Measurements from ENCODE around the gene IRF8.
"Not testable (repeated sequence)": the region's sequence is repeated elsewhere in the genome, so short reads cannot be mapped to it uniquely, and the experiment has no call there.

The IRF8 gene, protein sequence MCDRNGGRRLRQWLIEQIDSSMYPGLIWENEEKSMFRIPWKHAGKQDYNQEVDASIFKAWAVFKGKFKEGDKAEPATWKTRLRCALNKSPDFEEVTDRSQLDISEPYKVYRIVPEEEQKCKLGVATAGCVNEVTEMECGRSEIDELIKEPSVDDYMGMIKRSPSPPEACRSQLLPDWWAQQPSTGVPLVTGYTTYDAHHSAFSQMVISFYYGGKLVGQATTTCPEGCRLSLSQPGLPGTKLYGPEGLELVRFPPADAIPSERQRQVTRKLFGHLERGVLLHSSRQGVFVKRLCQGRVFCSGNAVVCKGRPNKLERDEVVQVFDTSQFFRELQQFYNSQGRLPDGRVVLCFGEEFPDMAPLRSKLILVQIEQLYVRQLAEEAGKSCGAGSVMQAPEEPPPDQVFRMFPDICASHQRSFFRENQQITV

DNA sequence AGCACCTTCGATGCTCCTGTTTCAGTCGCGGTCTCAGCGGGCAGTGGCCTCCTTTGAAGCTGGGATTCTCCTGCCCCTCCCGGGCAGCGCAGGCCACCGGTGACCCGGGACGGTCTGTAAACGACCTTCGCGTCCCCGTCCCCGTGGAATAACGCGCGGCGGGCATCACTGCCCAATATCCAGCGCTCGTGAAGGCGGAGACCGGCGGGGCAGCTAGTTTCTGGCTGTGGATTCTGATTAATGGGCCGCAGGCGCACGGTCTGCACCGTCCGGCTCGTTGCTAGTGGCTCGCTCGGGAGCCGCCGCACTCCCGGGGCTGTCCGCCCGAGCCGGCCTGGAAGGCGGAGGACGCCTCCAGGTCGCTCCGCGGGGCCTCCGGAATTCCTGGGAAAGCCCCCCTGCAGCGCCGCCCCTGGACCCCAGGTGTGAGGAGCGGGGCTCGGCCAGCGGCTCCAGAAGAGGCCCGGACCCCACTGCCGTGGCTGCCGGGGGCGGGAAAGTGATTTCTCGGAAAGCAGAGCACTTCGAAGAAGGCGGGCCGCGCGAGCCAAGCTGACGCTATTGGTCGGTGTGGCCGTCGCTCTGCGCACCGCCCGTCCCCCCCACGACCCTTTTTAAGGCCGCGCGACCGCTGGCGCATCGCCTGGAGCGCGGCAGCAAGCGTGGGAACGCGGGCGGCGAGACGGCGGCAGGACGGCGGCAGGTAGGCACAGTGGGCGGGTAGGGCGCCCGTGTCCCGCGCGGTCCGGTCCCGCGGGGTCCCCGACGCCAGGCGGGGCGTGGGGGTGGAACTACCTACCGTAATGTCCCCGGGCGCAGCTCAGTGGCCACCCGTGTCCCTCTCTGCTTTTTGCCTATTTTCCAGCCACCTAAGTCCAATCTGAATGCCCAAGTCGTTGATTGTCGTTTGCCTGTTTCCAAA lies at the start of gene IRF8:
Gene IRF8 (plus strand): TSS at position 642 of the 922 bp plus-strand sequence. CDS start 3,854 bp downstream, outside the sequence.
- DNase-seq (ENCODE audit: low spot score), result peak; percentile 68

DNA sequence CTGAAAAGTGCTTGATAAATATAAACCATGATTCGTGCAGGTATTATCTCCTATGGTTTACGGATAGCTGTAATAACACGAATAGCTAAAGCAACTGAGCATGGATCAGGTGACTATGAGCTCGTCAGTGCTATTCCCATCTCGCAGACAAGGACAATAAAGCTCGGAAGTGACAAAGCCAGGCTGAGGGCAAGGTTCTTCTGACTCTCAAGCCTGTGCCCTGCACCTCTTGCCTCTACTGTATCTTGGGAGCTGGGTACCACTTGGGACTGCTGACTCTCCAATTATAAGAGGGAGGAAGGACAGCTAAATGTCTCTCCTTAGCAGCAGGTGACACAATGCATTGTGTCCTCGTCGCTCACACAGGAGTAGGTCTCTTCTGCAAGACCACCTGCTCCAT lies 49.6 kb upstream of the IRF8 start:
- no peak for DNase-seq (ENCODE audit: low spot score)

DNA sequence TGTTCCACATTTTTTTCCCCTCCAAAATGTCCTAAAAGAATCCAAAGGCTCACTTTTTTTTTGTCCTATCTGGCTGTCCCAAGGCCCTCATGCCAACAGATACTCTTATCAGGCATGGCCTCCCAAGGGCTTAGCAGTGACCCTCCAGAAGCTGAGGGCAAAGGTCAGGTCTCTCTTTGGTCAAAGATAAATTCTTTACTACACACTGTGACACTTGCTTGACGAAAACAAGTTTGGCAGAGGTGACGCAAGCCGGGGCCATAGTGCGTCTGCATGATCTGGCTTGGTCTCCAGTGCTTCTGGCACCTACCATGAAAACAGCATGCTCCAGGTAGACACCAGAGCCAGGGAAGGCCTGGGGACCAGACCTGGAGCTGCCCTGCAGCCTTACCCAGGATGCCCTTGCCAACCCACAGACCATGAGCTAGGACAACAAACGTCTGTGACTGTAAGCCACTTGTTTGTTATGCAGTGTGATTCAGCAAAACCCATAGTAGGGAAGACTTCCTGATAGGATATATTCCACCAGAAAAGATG lies 48.5 kb upstream of the IRF8 start:
- no peak for DNase-seq (ENCODE audit: low spot score)

DNA sequence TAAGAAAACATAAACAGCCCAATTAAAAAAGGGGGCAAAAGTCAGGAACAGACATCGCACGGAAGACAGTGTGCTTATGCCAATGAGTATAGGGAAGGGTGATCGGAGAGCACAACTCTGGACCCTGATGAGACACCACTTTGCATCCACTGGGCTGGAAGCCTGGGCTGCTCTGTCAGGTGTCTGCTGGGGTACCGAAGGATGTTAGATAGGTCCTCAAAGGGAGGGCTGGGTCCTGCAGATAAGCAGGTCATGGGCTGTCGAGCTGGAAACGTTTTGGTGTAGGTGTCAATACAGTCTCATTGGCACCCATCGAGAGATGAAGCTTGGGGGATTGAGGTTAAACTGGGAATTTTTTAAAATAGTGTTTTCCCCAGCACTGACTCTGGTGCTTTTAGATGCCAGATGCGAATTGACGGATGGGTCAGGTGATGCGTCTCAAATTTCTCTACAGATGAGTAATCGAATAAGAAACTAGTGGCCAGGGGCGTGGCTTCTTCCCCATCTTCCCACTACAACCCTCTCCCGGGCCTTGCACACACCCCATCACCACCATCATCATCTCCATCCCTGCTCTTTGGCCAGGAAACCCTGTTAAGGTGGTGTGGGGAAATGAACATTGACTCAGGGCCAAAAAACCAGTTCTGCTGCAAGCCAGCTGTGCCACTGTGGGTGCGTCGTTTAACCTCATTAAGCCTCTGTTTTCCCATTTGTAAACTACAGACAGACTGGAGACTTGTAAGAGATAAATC lies 47.8 kb upstream of the IRF8 start:
- no peak for DNase-seq (ENCODE audit: low spot score)

DNA sequence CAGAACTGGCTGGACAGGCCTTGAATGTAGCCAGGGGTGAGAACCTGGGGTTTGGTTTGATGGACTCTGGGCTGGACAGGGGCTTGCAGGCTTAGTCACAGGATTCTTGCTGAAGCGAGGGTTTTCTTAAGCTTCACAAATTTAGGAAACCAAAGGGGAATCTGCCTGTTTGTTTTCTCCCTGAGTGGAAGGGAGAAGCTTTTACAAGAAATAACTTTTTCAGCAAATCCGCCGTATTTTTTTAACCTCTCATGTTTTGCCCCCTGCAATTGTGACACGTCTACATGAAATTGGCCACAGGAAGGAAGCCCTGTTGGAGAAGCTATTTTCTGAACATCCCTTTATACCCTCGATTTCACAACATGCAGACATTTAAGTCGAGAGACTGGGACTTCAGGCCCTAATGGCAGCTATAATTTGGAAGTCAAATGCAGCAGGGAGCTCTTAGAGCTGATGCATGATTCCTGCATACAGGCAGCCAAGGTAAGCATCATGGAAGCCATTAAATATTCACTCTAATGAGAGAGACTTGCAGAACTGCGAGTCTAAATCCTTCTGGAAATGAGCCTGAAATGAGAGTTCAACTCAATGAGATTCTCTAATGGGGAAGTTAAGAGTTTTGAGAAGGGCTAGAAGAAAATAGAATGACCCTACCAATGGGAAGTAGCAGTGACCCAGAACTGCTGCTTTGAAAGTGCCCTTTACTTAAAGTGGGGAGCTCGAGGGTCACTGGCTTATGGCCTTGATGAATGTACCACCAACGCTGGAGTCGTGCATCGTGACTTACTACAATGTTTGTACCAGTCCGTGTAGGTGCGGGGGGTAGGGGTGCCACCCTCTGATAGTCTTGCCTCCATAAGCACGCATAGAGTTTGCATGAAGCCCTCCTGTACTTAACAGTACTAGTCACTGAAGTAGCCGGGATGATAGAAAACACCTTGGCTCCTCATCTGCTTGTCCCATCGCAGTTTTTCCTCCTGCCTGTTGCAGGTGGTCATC lies 45.1 kb upstream of the IRF8 start:
- DNase-seq (ENCODE audit: low spot score), result no peak

DNA sequence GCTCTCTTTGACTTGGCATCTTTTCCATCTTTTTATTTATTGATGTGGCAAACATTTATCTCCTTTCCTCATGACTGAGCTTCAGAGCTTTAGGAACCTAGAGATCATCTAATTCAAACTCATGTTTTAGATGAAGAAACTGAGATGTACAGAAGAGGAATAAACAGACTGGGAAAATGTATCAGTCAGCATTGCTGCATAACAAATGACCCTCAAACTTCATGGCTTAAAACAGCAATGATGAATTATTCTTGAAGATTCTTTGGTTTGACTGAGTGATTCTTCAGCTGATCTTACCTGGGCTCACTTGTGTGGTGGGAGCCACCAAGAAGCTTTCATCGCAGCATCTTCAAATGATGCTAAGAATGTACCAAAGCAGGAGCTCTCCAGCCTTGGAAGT lies 44.0 kb upstream of the IRF8 start:
- DNase-seq (ENCODE audit: low spot score), result no peak

DNA sequence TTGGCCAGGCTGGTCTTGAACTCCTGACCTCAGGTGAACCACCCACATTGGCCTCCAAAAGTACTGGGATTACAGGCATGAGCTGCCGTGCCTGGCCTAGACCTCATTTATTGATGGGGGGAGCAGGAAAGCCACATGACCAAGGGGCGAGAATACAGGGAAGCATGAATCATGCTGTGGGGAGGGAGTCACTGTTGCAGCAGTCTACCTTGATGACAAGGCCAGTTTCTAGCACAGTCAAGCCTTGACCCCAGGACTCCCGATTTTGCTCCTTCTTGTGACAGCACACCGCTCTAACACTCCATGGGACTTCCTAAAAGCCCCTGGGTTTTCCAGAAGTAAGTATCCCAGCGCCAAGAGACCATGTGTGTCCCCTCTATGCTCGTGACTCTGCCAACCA lies 42.9 kb upstream of the IRF8 start:
- no peak for DNase-seq (ENCODE audit: low spot score)

DNA sequence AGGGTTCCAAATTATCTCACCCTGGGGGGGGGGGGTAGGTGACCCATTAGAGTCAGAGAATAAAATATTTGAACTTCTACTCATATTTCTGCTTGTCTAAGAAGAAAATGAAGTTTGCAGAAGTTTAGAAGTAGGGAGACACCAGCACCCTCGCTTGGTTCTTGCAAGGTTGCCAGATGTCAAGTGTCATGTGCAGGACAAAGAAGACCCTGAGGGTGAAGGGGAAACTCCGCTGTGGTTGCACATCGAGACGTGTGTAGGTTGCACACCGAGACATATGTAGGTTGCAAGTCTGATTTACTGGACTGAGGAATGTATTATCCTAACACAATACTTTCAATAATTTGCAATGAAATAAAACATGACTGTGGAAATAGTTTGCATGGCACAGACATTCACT lies 42.4 kb upstream of the IRF8 start:
- DNase-seq (ENCODE audit: low spot score), result no peak

DNA sequence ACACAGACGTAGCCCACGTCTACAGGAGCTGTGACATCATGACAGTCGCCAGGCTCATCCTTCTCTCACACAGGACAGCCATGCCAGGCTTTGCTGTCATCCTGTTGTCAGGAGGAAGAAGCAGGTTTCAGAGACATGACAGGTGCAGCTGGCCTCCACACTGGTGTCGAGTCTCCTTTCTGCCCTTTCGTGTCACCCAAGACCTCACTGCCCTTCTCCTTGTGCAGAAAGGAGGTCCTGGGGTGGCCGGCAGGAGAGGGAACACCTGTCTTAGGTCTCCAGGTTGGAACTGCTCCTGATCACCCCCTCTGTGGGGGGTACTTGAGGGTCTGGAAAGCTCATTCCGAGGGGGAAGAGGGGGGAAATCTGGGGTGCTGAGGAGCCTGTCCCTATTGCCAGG lies 41.6 kb upstream of the IRF8 start:
- no peak for DNase-seq (ENCODE audit: low spot score)

DNA sequence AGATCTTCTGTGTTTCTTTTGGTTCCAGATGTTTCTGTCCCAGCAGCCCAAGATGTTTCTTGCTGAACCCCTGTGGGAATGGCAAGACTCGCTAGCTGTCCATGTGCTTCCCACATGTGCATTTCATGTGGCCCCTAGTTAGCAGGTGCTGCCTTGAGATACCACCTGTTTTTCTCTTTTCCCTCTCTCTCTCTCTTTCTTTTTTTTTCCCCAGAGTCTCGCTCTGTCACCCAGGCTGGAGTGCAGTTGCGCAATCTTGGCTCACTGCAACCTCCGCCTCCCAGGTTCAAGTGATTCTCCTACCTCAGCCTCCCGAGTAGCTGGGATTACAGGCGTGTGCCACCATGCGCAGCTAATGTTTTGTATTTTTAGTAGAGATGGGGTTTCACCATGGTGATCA lies 40.4 kb upstream of the IRF8 start:
- DNase-seq (ENCODE audit: low spot score), result not testable (repeated sequence)

DNA sequence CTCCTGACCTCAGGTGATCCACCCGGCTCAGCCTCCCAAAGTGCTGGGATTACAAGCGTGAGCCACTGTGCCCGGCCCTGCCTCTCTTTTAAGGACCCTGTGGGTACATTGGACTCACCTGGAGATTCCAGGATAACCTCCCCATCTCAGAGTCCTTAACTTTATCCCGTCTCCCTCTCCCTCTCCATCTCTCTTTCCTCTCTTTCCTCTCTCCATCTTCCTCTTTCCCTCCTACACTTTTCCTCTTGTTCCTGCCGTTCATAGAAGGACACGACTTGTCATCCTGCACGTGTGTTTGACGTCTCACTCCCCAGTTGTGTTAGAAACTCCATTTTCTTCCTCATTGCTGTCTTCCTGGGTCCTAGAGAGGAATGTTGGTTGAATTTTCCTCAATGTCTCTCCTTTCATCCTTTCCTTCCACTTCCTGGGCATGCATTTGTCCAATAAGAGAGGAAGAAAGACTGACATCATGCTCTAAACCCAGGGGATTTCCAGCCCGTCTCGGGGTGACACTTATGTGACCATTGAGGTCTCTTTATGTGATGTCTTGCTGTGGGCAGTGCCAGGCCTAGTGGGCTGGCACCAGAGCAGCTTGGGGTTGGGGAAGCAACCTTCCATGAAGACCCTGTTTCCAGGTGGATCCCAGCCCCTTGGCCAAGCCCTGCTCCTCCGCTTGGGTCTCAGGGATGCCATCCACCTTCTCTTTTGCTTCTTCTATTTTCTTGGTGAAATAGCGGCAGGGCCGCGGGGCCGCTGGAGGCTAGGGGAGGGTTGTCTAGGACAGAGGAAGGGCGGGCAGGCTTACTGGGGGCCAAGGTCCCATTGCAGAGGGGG lies 39.8 kb upstream of the IRF8 start:
- DNase-seq (ENCODE audit: low spot score), result no peak

DNA sequence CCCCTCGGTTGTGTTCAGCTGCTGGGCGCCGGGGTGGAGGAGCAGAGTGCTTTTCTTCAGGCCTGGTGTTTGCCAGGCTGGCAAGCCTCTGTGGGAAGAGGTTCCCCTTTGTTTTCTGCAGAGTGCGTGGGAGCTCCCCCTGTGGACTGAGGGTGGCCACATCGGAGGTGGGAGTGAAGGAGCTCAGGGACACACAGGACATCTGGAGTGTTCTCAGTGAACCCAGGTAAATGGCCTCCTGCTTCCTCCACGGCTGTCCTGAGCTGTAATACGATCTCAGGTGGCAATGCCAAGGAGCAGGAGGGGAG lies 39.2 kb upstream of the IRF8 start:
- no peak for DNase-seq (ENCODE audit: low spot score)

DNA sequence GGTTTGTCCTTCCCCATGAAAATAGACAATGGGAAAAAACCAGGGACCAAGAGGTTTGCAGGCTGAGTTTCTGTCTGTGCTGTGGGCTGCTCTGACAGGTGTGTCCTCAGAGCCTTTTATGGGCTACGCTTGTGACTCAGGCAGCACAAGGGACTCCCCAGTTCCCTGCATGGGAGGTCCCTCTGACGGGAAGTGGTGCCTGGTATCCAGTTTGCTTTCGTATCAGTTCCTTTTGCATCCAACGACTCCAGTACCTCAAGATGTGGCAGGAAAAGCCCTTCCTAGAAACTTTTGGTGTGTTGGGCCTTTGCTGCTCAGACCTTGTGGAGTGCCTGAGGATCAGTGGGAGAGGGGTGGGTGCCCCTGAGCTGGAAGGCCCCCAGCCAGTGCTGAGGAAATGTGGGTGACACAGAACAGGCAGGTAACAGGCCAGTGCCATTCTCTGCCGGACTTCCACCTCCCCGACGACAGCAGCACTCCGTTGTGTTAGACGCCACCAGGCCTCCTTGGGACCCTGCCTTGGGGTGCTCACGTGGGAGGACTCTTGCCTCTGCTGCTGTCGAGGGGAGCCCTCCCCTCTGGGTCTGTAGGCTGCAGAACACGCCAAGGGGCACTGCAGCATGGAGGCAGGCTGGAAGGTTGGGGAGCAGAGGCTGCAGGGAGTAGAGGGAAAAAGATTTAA lies 38.4 kb upstream of the IRF8 start:
- DNase-seq (ENCODE audit: low spot score), result no peak

DNA sequence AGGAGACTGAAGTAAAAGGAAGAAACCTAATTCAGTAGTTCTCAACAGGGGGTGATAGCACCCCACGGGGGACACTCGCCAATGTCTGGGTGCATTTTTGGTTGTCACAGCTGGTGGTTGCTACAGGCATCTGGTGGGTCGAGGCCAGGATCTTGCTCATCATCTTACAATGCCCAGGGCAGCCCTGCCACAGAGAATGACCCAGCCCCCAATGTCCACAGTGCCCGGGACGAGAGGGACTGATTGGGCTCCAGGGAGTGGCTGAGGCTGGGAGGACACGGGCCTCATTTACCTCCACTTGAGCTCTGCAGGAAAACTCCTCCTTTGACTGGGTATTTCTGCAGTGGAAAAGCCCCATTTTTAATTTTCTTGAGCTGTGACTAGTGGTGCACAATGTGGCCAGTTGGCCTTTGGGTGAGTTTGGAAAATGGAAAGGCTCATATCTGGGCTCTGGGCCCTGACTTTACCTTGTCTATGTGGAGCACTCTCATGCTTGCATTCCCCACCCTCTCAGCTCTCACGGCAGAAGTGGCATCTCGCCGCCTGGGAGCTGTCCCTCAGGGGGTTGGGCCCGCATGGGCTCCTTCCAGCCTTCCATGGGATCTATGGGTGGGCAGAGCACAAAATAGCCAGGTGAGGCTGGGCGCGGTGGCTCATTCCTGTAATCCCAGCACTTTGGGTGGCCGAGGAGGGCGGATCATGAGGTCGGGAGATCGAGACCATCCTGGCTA lies 37.7 kb upstream of the IRF8 start:
- no peak for DNase-seq (ENCODE audit: low spot score)

DNA sequence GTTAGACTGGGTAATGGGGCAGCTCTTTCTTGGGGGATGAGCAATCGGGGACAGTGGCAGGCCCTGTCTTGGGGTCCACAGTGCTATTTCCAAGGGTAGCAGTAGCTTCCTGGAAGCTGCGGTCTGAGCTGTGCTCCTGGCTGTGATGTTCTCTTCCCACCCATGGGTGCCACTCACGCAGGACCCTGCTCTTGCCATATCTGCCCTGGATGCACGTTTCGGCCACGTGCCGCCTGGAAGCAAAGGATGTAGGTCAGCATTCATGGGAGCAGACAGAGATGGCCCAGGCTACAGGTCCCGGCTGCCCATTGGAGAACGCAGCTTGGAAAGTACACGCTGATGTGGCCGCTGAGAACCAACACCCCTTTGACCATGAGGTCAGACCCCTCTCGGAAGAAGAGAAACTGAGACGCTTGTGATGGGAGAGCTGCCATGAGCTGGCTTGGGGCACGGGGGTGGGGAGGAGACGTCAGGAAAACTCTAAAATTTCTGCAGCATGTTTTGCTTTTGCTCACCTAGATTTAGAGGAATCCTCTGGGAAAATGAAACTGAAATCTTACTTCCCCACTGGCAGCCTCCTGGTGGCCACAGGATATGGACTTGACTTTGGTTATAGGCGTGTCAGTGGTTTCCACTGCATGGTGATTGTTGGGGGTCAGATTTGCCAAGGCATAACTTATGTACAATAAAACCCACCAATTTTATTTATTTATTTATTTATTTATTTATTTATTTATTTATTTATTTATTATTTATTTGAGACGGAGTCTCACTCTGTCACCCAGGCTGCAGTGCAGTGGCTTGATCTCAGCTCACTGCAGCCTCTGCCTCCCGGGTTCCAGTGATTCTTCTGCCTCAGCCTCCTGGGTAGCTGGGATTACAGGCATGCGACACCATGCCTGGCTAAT lies 36.2 kb upstream of the IRF8 start:
- DNase-seq (ENCODE audit: low spot score), result no peak

DNA sequence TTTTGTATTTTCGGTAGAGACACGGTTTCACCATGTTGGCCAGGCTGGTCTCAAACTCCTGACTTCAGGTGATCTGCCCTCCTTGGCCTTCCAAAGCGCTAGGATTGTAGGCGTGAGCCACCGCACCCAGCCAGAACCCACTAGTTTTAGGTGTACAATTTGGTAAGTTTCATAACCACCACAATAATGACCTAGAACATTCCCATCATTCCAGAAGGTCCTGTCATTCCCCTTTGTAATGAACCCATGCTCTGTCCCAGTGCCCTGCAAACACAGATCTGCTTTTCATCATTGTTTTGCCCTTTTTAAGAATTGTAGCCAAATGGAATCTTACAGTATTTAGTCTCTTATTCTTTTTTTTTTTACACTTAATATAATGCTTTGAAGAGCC lies 35.6 kb upstream of the IRF8 start:
- DNase-seq (ENCODE audit: low spot score), result no peak

DNA sequence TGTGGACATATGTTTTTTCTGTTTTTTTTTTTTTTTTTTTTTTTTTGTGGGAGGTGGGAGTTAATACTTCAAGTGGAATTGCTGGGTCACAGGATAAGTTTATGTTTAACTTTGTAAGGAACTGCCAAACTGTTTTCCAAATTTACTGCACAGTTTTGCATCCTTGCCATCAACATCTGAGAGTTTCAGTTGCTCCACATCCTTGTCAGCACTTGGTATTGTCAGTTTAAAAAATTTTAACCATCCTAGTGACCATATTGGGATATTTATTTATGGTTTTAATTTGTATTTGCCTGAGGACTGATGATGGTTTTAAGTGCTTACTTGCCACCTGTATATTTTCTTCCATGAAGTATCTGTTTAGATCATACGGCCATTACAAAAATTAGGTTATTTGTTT lies 34.0 kb upstream of the IRF8 start:
- no peak for DNase-seq (ENCODE audit: low spot score)

DNA sequence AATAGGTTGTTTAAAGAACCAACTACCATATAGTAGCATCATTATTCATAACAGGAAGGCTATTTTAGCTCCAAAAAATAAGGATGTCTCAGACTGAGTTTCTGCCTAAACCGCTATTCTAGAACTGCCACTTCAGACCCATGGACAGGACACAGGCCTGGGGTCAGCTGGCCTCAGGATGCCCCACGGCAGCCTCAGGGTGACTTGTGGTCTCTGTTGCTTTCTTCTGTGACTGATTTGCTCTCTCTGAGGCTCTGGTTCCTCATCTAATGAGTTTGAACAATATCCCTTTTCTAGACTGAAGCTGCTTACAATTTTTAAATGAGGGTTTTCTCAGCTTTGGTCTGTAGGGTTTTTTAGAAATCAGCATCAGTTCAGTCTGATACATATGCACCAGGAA lies 31.8 kb upstream of the IRF8 start:
- no peak for DNase-seq (ENCODE audit: low spot score)

Data from CD4-positive, alpha-beta T cell treated with Interleukin-2 at 100 ng/mL for 4 hours (primary cell).